HS-27A (cell line): ENCODE measurements around the gene SIPA1L3.

Source experiments
- DNase-seq: peaks from one replicate; pipeline ENCODE4 v3.0.0-alpha.2; 2012; ENCODE audit warnings: low read depth, missing footprints

SIPA1L3 gene

DNA sequence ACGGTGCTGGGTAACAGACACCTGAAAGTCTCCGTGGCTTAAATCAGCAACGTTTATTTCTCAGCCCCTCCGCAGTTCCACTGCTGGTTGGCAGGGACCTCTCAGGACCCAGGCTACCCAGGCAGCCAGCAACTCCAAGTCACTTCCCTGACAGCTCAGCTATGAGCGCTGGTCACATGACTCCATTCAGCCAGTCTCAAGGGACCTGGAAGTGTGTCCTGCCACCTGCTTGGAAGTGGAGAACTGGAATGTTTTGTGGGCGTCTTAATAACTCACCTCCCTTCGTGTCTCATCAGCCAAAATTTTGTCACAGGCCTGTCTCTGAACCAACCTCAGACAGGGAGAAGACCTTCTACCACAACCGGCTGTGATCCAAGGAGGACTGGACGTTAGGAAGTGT, 244.2 kb downstream of the SIPA1L3 start:
- DNase-seq = no peak

DNA sequence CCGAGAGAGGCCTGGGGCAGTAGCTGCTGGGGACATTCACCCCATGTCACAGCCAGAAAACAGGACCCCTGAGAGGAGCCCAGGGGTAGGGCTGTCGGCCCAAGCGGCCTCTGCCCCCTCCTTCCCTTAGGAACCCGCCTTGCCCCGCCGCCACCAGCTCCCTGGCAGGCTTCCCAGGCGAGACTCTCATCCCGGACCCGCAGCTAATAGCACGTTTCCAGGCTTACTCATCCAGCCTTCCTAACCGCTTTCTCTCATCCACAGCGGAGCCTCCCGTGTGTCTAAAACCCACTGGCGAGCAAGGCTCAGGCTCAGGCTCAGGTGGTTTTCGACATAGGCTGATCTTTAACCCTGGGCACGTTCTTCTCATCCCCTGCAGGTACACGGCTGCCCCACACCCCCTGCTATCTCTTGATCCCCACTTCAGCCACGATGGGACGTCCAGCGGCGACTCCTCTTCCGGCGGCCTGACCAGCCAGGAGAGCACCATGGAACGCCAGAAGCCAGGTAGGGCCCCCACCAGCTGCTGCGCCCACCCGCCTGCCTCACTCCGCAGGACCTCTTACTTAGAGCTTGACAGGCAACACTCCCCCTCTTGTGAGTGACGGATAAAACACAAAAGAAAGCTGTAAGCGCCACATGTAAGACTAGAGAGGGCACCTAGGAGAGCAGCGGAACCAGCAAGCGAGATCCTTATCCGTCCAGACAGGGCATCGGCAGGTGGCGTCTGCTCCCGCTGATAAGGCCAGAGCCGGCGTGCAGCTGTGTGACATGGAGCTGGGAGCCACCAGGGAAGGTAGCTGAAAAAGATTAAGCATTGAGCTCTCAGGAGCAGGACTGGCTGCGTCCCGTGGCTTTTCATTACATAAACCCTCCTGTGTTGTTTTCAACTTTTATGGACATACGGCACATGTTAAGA, 245.7 kb downstream of the SIPA1L3 start:
- DNase-seq = no peak

DNA sequence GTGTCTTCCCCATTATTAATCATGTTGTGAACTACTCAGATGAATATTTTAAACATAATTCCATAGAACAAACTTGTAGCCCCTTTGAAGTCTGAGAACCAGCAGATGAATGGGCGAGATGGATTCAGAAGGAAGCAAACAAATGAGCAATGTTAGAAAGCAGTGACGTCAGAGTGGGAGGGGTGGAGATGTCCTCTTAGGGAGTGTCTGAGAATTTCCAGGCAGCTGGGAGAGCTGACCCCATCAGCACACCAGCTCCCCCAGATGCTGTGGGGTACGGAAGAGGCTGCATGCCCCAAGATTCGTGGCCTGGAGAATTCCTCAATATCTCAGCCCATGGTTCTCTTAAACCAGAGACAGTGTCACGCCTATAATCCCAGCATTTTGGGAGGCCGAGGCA, 248.4 kb downstream of the SIPA1L3 start:
- no peak for DNase-seq

DNA sequence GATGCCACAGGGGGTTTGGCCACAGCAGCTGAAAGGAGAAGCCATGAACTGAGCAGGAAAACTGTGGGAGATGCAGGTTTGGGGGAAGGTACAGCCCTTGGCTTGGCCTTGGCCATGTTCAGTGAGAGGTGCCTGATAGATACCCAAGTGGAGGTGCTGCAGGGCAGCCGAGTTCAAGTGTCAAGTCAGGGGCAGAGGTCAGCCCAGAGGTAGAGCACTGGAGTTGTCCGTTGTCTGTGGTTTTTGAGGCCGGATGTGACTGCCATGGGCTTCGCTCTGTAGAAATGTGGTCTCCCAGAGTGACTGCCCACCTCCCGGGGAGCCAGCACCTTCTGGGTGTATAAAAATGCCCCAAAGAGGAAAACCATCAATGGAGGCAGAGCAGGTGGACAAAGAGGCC, 251.7 kb downstream of the SIPA1L3 start:
- no peak for DNase-seq

DNA sequence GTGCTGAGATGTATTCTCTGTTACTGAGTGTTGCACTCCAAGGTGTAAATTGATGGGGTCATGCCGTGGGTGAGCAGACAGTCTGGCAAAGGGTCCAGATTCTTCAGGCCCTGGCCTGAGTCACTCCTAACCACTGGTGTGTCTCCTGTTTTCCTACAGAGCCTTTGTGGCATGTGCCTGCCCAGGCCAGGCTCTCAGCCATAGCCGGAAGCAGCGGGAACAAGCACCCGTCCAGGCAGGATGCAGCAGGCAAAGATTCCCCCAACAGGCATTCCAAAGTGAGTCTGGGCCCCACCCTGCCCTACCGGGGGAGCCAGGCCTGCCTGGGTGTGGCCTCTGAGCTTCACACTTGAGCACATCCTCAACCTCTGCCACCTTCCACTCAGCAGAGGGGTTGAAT, 255.1 kb downstream of the SIPA1L3 start:
- DNase-seq = no peak

DNA sequence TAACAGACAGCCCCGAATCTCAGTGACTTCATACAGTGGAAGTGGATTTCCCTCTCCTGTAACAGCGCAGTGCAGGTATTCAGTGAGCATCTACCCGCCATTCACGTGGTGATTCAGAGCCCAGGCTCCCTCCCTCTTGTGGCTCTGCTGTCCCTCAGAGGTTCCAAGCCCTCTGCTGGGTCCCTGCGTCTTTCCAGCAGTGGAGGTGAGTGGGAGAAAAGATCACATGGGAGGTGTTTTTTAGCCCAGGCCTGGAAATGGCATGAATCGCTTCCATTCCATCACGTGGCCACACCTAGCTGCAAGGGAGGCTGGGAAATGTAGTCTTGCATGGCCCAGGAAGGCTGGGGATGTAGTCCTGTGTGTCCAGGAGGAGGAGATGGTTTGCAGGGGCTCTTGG, 255.6 kb downstream of the SIPA1L3 start:
- DNase-seq = no peak

DNA sequence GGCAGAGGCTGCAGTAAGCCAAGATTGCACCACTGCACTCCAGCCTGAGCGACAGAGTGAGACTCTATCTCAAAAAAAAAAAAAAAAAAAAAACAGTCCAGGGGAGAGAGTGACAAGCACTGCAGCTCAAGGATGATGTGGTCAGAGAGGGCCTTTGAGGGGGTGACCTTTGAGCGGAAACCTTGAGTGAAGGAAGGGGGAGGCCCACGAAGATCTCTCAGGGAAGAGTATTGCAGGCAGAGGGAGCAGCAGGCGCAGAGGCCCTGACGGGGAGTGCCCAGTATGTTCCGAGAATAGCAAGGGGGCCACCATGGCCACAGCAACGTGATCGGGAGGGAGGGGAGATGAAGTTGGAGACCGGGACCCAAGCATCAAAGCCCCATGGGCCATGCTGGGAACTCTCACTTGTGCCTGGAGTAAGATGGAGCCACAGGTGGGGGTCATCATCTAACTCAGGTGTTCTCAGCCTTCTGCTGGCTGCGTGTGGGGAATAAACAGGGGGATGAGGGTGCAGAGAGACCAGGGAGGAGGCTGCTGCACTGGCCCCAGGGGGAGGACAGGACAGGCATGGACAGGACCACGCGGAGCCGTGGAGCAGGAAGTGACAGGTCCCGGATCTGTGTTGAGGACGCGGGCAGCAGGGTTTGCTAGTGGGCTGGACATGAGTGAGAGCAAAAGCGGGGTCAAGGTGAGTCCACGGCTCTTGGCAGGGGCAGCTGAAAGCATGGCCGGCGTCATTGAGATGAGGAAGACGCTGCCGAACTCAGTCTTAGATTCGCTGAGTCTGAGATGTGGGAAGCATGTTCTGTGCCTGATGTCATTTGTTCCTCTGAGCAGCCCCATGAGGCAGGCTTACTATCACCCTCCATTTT, 256.6 kb downstream of the SIPA1L3 start:
- DNase-seq = no peak

DNA sequence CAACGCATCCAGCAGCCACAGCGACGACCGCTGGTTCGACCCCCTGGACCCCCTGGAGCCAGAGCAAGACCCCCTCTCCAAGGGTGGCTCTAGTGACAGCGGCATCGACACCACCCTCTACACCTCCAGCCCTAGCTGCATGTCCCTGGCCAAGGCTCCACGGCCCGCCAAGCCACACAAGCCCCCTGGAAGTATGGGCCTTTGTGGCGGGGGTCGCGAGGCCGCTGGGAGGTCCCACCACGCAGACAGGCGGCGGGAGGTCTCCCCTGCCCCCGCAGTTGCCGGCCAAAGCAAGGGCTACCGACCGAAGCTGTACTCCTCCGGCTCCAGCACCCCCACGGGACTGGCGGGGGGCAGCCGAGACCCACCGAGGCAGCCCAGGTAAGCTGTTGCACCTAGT, 257.5 kb downstream of the SIPA1L3 start:
- no peak for DNase-seq

DNA sequence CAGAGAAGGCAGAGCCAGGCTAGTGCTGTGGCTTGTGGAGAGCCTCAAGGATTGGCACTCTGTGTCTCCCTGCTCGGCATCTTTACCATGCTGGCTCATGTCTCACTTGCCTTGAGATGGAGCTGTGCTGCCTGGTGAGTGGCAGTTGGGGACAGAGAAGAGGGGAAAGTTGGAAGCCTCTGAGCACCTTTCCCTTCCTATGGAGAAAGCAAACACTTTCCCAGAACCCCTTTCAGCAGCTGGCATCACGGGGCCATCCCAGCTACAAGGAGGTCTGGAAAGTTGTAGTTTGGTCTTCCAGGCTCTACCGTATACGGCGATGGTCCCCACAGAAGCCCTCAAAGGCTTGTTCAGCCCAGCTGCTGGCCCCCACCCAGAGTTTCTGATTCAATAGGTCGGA, 258.3 kb downstream of the SIPA1L3 start:
- no peak for DNase-seq

DNA sequence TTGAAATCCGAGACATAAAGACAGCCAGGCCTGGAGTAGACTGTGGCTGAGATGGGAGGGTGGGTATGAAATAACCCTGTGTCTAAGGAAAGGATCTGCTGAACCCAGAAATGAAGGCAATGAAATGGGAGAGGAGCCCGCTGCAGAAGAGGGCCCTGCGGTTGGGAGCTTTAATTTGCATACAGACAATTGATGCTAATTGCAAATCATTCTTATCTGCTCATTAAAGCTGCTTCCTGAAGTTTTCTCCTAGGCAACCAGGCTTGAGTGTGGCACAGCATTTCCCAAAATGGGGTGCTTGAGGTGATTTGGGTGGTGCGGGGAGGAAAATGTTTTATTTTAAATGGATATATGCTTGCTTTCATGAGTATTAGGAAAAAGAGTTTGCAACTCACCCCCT, 261.6 kb downstream of the SIPA1L3 start:
- no peak for DNase-seq

DNA sequence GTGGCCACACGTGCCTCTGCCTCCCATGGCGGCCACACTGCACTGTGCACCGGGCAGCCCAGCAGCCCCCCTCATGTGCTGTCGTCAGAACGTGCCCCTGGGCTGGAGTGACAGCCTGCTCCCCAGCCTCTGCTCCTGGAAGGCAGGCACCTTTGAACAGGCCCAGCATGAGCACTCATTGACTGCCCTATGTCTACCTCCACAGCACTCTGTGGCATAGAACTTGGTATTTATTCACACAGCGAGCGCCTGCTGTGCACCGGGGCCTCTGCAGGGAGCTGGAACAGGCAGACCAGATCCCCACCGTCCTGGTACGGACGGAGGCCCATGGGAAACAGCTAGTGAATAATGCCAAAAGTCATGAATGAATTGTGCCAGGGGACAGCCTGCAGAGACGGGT, 263.3 kb downstream of the SIPA1L3 start:
- no peak for DNase-seq

DNA sequence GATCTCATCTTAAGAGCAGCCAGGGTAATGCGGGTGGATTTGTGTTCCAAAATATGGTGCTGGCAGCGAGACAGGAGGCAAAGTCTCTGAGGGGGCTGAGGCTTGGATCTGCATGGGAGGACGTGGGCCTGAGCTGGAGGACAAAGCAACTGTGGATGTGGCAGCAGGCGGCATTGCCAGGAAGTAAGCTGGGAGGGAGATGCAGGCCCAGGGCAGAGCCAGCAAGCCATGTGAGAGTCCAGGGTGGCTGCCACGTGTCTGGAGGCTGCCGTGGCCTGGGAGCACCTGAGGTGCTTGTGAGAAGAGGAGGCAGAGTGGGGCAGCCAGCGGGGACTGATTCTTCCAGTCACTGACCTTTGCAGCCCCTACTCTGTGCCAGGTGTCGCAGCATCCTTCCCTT, 265.0 kb downstream of the SIPA1L3 start:
- DNase-seq = no peak

DNA sequence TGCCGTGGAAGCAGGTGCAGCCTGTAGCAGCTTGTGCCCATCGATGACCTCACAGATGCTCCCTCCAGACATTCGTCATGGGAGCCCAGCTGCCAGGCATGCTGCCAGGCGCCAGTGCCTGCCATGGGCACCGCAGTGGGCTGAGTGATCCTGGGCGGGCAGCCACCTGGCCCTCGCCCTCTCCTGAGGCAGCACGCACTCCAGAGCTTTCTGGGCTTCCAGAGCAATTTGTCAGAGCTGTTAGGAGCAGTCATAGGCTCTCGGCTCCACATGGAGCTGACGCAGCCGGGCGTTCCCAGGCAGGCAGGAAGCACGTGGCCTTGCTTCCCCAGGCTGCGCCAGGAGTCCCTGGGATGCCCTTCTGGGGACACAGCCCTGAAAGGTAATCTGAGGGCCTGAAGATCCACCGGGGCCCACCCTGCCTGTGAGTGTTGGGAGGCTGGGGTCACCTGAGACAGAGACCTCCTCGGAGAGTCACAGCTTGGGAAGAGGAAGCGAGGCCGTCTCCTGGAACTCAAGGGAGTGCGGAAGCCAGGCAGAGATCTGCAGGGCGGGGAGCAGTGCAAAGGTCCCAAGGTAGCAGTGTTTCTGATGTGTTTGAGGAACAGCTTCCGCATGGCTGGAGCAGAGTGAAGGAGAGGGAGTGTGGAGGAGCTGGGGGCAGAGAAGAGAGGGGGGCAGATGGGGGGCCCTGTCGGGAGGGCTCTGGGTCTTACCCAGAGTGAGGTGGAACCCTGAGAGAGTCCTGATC, 266.5 kb downstream of the SIPA1L3 start:
- no peak for DNase-seq

DNA sequence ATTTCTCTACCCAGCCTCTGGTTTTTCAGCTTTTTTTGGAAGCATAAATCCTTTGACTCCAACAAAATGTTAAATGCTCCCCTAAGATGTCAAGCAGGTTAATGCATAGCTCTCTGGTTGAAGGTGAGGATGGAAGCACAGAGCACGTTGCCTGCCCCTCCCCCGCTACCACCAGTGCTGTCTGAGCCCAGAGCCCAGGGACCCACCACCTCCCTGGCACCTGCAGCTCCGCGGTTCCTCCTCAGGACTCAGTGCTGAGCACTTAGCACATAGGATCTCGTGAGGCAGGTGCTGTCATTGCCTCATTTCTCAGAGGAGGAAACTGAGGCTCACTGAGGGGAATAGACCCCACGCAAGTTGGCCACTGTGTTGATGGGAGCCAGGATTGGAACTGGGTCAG, 268.4 kb downstream of the SIPA1L3 start:
- no peak for DNase-seq

DNA sequence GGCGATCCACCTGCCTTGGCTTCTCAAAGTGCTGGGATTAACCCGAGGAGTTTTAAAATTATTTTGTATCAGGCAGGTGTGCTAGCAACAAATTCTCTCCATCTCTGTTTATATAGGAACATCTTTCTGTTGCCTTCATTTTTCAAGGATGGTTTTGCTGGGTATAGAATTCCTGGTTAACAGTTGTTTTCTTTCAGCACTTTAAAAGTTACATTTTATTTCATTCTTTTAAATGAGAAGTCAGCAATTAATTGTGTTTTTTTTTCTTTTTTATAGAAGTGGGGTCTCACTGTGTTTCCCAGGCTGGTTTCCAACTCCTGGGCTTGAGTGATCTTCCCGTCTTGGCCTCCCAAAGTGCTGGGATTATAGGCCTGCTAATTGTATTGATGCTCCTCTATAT, 273.1 kb downstream of the SIPA1L3 start:
- DNase-seq = no peak

DNA sequence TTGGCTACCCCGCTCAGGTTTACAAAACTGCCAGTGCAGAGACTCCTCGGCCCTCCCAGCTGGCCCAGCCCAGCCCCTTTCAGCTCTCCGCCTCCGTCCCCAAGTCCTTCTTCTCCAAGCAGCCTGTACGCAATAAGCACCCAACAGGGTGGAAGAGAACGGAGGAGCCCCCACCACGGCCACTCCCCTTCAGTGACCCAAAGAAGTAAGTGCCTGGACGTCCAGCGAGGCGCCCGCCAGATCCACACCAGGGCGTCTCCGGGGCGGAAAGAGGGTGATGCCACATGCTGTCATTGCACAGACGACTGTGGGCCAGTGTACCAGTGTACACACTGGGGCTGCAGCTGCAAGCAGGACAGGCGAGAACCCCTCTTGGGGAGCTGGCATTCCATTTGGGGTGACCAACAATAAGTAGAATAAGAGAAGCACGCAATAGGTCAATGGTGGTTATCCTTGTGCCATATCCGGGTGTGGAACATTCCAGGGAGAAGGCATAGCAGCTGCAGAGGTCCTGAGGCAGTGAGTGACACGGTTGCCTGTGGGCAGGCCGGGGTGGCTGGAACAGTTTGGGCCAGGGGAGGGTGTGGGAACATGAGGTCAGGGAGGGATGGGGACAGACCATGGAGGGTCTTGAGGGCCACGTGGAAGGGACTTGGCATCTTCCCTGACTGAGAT, 275.7 kb downstream of the SIPA1L3 start:
- no peak for DNase-seq

DNA sequence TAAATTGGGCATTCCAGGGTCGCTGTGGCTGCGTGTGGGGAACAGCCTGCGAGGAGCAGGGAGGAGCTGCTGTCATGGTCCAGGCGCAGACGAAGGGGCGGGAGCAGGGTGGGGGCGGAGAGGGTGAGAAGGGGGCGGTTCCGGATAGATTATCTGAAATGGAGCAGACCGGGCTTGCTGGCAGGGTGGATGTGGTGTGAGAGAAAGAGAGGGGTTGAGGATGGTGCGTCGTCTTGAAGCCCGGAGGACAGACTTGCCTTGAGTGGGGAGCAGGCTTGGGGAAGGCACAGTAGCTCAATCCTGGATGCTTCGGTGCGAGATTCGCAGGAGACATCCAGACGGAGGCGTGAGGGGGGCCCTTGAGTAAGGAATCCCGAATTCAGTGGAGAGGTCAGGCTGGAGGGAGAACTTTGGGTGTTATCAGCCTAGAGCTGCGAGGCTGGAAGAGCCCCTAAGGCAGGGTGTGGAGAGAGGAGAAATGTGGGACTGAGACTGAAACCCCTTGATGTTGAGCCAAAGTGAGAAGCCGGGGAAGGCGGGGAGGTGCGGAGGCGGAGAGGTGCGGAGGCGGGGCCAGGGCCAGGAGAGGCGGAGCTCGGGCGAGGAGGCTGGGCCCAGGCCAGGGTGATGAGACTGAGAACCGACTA, 276.4 kb downstream of the SIPA1L3 start:
- DNase-seq = no peak

DNA sequence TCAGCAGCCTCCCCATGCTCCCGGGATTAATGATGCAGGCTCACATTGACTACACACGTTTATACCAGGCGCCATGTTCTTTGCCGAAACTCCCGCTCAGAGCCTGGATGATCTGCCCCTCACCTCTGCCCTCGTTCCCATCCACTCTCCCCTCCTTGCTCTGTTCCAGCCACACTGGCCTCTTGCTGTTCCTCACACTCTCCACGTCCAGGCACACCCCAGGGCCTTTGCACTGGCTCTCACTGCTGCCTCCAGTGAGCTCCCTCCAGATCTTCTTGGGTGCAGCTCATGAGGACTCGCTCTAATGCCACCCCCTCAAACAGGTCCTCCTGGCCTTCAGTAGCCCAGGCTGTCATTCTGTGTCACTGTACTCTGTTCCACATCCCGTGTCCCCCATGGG, 277.8 kb downstream of the SIPA1L3 start:
- no peak for DNase-seq

DNA sequence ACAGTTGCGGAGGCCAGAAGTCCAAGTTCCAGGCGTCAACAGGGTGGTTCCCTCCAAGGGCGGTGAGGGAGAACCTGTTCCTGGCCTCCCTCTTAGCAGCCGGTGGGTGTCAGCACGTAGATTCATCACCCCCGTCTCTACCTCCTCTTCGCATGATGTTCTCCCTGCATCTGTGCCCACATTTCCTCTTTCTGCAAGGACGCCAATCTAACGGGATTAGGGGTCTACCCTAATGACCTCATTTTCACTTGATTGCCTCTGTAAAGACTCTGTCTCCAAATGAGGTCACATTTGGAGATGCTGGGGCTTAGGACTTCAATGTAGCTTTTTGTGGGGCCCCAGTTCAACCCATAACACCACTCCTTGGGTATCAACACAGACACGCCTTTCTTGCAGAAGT, 278.6 kb downstream of the SIPA1L3 start:
- DNase-seq = no peak

DNA sequence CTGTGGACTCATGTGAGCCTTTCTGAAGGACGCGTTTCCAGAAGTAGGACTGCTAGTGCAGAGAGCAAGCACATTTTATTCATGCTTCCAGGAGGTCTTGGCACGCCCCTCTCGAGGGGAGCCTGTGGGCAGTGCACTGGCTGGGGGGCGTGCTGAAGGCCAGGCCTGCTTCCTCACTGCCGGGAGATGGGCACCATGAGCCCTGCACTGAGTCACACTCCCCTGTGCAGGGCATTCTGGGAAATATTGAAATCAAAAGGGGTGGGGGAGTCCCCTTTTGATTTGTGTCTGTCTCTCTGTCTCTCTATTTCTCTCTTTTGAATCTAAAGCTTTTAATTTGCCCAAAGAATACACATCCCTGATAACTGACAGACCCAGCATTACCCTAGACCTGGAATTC, 283.1 kb downstream of the SIPA1L3 start:
- no peak for DNase-seq

DNA sequence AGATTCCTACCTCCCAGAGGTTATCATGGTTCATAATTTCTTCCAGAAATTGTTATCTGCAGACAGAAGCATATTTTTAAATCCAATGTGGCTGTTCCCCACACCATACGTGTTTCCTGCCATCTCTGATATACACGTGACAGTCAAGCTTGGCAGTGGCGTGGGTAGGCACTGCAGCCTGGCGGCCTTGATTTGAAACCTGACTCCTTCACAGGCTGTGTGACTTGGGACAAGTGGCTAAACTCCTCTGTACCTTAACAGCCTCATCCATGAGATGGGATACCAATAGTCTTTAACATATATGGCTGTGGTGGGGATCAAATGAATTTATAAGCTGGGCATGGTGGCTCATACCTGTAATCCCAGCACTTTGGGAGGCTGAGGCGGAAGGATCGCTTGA, 283.8 kb downstream of the SIPA1L3 start:
- DNase-seq = no peak
